ENCODE data around the gene LY9.

Gene LY9, protein sequence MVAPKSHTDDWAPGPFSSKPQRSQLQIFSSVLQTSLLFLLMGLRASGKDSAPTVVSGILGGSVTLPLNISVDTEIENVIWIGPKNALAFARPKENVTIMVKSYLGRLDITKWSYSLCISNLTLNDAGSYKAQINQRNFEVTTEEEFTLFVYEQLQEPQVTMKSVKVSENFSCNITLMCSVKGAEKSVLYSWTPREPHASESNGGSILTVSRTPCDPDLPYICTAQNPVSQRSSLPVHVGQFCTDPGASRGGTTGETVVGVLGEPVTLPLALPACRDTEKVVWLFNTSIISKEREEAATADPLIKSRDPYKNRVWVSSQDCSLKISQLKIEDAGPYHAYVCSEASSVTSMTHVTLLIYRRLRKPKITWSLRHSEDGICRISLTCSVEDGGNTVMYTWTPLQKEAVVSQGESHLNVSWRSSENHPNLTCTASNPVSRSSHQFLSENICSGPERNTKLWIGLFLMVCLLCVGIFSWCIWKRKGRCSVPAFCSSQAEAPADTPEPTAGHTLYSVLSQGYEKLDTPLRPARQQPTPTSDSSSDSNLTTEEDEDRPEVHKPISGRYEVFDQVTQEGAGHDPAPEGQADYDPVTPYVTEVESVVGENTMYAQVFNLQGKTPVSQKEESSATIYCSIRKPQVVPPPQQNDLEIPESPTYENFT

DNA sequence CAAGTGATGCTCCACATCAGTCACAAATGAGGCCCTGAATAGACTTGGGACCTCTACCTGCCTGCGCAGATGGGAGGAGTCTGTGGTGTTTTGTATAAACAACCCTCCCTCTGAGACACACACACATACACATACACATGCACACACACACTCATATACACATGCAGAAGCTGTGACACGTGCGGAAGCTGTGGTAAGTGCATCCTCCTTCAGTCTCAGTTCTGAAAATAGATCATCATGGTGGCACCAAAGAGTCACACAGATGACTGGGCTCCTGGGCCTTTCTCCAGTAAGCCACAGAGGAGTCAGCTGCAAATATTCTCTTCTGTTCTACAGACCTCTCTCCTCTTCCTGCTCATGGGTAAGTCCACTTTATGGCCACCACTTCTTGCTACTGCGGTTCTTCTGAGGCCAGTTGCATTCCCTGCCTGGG lies at the start of gene LY9:
TSS of gene LY9 (plus strand) at position 224 of the 433 bp plus-strand sequence. CDS start at position 238, 14 bp downstream.
- no peak for DNase-seq (ENCODE audit: low read depth)

DNA sequence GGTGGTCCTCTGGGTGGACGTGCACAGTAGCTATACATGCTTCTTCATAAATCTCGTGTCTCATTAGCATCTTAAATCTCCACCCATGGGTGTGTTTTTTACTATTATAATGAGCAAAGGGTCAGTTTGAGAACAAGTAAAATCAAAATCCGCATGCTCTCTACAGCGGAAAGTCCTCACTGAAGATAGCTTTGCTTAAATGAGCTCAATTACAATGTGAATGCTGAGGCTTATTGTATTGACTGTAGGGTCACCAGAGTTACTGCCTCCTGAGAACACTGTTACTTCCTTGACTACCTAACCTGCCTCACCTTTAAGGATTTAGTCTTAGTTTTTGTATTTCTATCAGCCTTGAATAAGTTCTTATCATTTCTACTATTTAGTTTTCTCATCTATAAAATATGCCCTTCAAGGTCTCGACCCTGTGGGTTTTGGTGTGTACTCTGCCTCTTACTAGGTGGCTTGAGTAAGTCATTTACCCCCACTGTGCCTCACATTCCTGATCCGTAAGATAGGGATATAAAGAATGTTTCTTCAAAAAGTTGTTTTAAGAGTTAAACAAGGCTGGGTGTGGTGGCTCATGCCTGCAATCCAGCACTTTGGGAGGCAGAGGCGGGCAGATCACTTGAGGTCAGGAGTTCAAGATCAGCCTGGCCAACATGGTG lies 49.0 kb upstream of the LY9 start:
- no peak for DNase-seq (ENCODE audit: low read depth)

DNA sequence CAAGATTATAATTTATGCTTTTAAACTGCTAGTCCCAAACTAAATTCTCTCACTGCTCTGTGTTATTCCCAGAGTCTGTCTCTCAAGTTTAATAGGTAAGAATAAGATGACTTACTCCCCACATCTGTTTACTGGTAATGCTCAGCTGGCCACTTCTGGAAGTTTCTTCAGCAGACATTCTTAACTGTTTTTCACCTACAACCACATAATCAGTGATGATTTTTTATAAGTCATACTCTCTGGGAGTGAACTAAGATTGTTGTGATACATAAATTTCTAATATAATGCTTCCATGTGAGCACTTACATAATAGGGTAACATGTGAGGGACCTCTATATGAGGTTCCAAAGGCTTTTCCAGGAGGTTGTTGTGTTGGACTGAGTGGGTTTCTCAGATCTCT lies 48.3 kb upstream of the LY9 start:
- no peak for DNase-seq (ENCODE audit: low read depth)

DNA sequence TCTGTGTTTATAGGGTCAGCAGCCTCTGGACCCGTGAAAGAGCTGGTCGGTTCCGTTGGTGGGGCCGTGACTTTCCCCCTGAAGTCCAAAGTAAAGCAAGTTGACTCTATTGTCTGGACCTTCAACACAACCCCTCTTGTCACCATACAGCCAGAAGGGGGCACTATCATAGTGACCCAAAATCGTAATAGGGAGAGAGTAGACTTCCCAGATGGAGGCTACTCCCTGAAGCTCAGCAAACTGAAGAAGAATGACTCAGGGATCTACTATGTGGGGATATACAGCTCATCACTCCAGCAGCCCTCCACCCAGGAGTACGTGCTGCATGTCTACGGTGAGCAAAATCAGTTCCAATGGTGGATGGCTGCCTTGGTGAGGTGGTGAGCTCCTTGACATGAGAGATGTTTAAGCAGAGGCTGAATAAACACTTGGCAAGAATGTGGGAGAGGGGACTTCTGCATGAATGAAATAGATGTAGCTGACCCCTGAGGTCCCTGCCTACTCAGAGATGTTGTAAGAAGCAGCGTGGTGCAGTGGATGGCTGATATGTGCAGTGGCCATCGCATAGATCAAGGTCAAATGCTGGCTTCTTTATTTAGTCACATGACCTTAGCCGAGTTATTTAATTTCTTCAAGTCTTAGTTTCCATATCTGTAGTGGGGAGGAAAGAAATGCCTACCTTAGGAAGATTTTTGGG lies 47.6 kb upstream of the LY9 start:
- DNase-seq (ENCODE audit: low read depth) = no peak

DNA sequence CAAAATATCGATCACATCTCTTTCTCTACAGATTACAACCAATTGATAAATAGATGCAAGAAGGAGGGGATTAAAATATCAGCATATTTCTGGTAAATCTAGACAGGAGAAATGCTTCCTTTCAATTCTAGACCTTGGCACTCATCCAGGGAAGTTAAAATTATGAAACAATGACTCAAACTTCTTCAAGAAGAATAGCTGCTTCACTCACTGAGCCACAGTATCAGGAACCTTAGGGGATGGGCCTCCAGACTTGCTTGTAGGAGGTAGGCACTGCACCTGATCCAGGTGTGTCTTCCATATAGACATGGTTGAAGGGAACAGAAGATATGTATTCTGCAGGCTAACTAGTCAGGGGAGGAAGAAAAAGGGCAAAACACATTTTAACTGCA lies 47.1 kb upstream of the LY9 start:
- DNase-seq (ENCODE audit: low read depth) = no peak

DNA sequence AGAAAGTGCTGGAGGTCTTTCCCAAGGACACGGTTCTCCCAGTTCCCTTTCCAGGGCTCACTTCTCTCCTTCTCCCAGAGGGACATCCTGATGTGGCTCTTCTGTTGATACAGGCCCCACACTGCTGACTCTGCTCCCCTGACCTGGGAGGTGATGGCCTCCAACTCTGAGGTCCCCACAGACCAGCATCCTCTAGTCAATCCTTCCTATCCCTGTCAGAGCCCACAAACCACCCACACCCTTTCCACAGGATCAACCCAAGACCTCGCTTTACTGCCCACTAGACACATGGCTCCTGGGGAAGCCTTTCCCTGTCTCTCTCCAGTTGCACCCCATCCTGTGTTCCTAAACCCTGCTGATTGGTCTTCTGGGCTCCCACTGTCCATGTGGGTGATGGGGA lies 45.4 kb upstream of the LY9 start:
- DNase-seq (ENCODE audit: low read depth) = no peak

DNA sequence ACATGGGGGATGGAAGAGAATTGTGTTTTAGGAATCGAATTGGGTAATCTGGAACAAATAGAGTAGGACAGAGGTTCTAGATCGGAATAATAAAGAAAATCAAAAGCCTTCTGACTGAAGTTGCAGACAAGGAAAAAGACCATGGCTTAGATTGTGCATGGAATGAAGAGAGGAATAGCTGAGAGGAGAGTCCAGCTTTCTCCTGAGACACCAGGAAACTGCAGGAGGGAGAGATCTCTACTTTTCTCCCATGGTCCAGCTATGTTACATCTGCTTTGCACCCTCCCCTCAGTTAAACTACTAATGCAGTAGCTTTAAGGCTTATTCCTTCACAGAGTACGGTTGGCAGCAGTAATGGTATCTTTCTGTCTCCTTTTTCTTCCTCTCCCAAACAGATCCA lies 43.6 kb upstream of the LY9 start:
- no peak for DNase-seq (ENCODE audit: low read depth)

DNA sequence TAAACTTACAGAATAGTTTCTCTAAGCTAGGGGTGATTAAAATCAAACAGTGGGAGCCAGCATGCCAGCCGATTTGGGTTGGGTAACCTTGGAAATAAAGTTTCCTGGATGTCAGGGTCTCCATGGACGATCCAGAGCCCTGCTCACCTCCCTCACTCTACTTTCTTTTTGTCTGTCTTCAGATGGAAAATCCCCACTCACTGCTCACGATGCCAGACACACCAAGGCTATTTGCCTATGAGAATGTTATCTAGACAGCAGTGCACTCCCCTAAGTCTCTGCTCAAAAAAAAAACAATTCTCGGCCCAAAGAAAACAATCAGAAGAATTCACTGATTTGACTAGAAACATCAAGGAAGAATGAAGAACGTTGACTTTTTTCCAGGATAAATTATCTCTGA lies 43.0 kb upstream of the LY9 start:
- DNase-seq (ENCODE audit: low read depth) = no peak

DNA sequence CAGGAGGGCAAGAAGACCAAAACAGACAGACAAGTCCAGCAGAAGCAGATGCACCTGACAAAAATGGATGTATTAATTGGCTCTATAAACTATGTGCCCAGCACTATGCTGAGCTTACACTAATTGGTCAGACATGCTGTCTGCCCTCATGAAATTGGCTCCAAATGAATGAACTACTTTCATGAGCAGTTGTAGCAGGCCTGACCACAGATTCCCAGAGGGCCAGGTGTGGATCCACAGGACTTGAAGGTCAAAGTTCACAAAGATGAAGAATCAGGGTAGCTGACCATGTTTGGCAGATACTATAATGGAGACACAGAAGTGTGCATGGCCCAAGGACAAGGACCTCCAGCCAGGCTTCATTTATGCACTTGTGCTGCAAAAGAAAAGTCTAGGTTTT lies 42.4 kb upstream of the LY9 start:
- DNase-seq (ENCODE audit: low read depth) = no peak

DNA sequence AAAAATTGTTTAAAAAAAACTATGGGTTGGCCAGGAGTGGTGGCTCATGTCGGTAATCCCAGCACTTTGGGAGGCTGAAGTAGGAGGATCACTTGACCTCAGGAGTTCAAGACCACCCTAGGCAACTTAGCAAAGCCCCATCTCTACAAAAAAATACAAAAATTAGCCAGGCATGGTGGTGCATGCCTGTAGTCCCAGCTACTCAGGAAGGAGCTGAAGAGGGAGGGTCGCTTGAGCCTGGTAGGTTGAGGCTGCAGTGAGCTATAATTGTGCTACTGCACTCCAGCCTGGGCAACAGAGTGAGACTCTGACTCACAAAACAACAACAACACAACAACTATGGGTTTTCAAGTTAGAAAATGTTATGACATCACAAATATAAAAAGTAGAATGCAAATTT lies 40.5 kb upstream of the LY9 start:
- DNase-seq (ENCODE audit: low read depth) = no peak

DNA sequence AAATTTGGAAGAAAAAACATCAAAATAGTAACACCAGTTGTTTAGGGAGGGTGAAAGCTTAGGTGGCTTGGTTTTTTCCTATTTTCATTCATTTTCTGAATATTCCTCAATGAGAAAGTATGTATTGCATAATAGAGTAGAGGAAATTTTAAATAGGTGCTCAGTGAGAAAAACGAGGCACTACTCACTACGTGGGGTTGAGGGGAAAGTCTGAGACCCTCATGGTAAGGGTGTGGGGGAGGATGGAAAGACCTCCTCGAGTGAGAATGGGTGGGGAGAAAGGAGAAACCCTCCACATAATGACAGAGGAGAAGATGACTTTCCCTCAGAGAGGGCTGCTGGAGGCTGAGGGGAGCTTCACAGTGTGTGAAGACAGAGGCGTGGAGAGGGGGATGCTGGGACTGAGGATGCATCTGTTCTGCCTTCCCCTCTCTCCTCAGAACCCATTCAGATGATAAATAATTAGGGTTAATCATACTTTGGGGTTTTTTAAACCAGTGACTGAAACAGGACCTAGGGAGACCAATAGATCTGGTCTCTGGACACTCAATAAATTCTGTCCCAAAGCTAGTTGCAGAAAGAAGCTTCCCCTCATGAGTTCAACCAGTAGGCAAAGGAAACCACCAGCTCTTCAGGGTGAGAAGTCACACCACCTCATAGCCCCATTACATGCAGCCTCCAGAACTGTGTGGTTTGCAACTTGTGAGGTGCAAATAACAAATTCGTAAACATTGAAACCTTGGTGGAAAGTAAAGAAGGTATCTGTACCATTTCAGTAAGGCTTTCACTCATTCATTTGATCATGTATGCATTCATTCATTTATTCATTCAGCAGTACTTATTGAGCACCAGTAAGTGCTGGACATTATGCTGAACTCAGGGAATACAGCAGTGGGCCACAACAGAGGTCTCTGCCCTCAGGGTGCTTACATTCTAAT lies 39.8 kb upstream of the LY9 start:
- no peak for DNase-seq (ENCODE audit: low read depth)

DNA sequence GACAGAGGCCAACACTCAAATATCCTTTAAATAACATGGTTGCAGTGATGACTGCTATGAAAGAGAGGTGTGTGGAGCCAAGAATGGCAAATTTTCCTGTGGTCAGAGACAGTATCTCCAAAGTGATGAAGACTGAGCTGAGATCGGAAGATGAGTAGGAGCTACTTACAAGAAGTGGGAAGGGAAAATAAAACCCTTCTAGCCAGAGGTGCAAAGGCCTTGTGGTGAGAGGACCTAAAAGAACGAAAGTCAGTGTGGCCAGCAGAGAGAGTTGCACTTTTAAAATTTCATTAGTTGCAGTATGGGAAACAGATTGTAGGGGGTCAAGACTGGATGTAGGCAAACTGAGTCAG lies 39.1 kb upstream of the LY9 start:
- no peak for DNase-seq (ENCODE audit: low read depth)

DNA sequence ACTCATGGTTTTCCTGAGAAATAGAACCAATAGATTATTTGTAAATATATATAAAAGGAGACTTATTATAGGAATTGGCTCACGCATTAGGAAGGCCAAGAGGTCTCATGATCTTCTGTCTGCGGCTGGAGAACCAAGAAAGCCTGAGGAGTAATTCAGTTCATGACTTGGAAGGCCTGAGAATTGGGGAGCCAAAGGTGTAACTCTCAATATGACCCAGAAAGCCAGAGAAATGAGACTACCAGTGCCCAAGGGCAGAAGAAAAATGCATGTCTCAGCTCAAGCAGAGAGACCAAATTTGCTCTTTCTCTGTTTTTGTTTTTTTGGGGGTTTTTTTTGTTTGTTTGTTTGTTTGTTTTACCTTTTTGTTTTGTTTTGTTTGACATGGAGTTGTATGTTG lies 37.5 kb upstream of the LY9 start:
- DNase-seq (ENCODE audit: low read depth) = no peak

DNA sequence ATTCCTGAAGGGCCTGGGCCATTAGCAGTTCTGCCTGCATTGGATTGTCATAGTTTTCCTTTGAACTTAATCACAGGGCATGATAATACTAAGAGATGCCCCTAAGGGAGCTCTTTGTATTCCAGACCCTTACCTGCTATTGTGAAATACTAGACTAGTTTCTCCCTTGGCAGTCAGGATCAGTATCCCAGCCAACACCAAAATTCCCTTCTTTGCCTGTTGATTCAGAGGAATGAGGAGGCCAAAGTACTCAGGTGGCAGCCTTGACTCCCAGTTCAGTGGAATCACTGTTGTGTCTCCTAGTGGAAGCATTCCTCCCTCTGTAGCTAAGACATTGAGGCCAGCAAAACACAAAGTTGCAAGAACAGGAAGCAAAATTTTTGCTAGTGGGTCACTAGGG lies 36.2 kb upstream of the LY9 start:
- no peak for DNase-seq (ENCODE audit: low read depth)

DNA sequence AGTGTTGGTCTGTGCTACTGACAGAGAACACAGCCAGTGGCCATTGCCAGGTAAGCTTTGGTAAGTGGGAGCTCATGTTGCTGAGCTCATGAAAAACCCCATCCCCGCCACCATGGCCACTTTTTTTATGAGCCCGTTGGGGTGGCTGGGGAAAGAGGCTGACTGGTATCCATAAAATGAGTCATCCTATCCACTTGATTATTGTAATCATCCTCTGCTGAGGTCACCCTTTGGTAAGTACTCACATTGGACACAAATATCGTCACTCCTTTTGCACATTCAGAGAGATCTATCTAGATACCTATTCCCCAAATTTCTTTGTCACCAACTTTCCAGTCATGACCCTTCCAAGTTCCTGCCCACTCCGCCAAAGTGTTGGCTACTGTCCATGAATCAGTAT lies 34.9 kb upstream of the LY9 start:
- no peak for DNase-seq (ENCODE audit: low read depth)

DNA sequence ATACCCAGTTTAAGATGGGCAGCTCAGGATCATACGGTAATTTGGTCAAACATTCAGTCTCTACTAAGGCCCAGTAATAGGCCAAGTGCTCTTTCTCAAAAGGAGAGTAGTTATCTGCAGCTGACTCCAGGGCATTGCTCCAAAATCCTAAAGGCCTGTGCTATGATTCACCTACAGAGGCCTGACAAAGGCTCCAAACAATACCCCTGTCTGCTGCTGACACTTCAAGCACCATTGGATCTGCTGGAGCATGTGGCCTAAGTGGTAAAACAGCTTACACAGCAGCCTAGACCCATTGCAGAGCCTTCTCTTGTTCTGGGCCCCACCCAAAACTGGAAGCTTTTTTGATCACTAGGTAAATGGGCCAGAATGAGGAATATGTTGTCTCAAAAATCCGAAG lies 34.1 kb upstream of the LY9 start:
- no peak for DNase-seq (ENCODE audit: low read depth)

DNA sequence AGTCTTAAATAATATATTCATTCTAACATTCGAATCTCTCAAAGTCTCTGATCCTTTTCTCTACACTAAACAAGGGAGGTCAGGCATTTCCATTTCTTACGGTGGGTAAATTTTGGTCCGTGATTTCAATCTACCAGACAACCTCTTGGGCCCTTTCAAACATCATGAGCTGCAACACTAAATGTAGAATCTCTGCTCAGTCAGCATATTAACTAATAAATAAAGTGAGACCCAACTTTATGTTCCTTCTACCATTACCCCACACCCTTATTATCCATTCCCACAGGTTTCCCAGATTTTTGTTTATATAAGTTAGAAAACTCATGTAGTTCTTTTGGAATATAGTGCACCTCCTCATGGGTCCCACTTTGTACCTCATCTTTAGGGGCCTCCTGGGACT lies 32.0 kb upstream of the LY9 start:
- DNase-seq (ENCODE audit: low read depth) = no peak

DNA sequence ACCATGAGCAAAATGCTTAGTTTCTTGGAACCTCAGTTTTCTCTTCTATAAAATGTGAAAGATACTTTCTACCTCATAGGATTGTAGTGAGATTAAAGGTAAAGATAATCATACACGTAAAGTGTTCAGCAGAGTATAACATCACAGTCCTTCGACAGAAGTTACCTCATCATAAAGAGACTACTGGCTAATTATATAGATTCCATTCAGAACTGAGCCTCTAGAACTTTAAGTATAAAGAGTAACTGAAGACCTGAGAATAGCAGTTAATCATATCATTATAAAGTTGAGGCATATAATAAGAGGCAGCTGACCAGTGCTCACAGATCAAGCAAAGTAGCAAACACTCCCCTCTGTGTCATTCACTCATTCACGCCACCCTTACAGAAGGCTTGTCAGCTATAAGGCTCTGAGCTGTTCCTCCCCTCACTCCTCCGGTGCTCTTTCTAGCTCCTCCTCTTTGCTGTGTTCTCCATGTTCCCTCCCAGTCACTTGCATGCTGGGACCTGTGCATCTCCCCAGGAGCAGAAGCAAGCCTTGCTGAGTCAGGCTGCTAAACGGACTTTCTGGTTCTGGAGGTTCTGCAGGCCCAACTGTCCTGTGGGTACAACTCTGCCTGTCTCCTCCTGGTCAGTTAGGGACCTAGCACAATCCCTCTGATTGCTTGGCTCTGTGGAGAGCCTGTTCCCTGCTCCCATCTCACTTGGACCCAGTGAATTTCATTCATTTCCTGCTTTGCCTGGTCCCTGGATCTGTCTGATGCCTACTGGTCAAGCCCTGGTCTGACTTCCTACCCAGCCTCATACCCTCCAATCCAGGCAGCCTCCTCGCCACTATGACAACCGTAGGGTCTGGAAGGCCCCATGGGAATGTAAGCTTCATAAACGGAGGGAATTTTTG lies 28.3 kb upstream of the LY9 start:
- DNase-seq (ENCODE audit: low read depth) = no peak

DNA sequence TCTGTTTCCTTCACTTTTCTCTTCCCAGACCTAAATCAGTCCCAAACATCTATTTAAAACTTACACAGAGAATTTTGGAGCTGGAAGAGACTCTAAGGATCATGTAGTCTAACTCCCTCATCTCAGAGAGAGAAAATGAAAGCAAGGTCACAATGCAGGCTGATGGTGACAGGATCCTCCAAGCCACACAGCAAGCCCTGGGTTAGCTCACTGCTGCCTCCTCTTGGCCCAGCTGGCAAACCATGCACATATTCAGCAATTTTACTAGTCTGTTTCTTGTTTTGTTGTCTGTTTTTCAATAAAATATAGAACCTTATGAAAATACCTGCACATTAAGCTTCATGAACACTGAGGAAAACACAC lies 27.7 kb upstream of the LY9 start:
- DNase-seq (ENCODE audit: low read depth) = no peak

DNA sequence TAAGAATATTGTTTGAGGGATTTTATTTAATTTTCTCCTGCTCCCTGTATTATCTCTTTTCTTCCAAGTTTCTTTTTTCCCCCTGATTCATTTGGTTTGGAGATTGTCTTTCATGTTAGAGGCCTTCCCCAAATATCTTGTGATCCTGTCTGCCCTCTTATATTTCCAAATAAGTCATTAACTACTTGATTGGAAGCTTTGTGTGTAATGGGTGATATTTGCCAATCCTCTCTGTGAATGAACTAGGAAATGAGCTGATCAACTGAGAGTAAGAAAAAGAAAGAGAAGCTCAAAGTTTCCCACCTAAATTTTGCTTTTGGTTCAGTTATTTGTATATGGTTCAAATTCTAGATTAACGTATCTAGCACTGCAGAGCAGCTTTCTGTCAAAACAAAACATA lies 23.6 kb upstream of the LY9 start:
- no peak for DNase-seq (ENCODE audit: low read depth)

DNA sequence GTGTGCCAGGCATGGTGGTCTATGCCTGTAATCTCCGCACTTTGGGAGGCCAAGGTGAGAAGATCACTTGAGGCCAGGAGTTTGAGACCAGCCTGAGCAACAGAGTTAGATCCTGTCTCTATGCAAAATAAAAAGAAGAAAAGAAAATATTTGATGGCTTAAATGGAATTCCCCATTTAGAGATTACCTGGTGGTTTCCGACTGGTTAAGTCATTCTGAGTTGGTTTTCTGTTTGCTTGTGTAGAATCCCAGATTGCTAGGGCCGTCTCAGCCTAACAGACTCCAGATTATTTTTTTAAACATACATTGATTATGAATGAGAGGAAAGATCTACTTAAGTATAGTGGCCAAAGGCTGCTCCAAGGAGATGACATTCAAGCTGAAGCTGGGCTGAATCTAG lies 22.9 kb upstream of the LY9 start:
- DNase-seq (ENCODE audit: low read depth) = no peak
